Right lobe of liver (tissue), 6 donors: ENCODE data around the gene AGAP5. TPM values are rescaled to one million over a fixed set of nuclear protein-coding genes. Genes with fewer than 3 reads are reported as not detected.

Experiments
- ATAC-seq, 4 donors: fragments of 200-7000 bp; cut with Tn5 transposase; one replicate each; pipeline ENCODE4 v1.9.1; 2020; ENCODE audit warnings: mild to moderate bottlenecking in 4 of 4, moderate library complexity in 4 of 4
- DNase-seq, 3 donors: peaks; one replicate each; pipeline ENCODE4 v3.0.0-alpha.2; 2020
- H3K27ac ChIP-seq, 3 donors: fragments of 200-600 bp; one replicate each; pipeline ENCODE4 v1.8.0; 2022
- H3K27me3 ChIP-seq, 2 donors: fragments of 200-600 bp; one replicate each; pipeline ENCODE4 v1.8.0; 2022
- H3K36me3 ChIP-seq, 4 donors: fragments of 200-600 bp; sonication (generic) in 1 of 4; one replicate each; pipeline versions ENCODE4 v1.5.1 to v1.8.0; 2017 to 2022; ENCODE audit warnings: control low read depth in 1 of 4
- H3K4me1 ChIP-seq, 4 donors: fragments of 200-600 bp; sonication (generic) in 1 of 4; one replicate each; pipeline versions ENCODE4 v1.5.1 to v1.8.0; 2017 to 2022; ENCODE audit warnings: control low read depth in 1 of 4
- H3K4me3 ChIP-seq, 3 donors: fragments of 200-600 bp; one replicate each; pipeline ENCODE4 v1.8.0; 2022
- H3K9me3 ChIP-seq, 4 donors: fragments of 200-600 bp; sonication (generic) in 1 of 4; one replicate each; pipeline versions ENCODE4 v1.5.1 to v1.8.0; 2017 to 2022; ENCODE audit warnings: control low read depth in 1 of 4
- CTCF ChIP-seq, 4 donors: fragments of 200-600 bp in 3 of 4; fragments of 450-650 bp in 1 of 4; IDR thresholded peaks; one replicate each; pipeline versions ENCODE4 v1.5.1 to v1.8.0; 2016 to 2022; ENCODE audit warnings: antibody characterized with exemption in 4 of 4, mild to moderate bottlenecking in 2 of 4
- POLR2A ChIP-seq: fragments of 450-650 bp; IDR thresholded peaks from one replicate; pipeline ENCODE4 v1.6.1; 2017; ENCODE audit warnings: antibody characterized with exemption, mild to moderate bottlenecking
- WGBS: methylation state at CpG from one replicate; pipeline ENCODE4 v1.1.6; 2018; ENCODE audit warnings: low coverage, low lambda C conversion rate; ENCODE audit not compliant: insufficient coverage; ENCODE audit errors: missing lambda C conversion rate; 5-methylcytosine and 5-hydroxymethylcytosine counted together
- intact Hi-C, 2 donors: fragments of 100-400 bp; cut with DNase I; formaldehyde crosslinking; loops; one replicate each; pipeline versions ENCODE4 v1.11.2 to v1.14.1; 2022
- total RNA-seq, 6 experiments: library from RNA; depleted of rRNA in 2 of 6; stranded (reverse); fragments of >200 nt in 2 of 6; fragmentation: NEBNext Ultra II Directional in 3 of 6; extraction: Animal tissue kit (Norgen Biotek cat#: 25700) in 3 of 6; gene quantifications; one replicate each; pipeline versions ENCODE4 v1.1.0 to v1.2.4, GENCODE V29; 2016 to 2023
- donor health status: DM: no; HTN: yes; CAD: no.
- donor health status: DM: no; HTN: no; CAD: no.
- donor health status: DM: no; HTN: no; CAD: no.
- donor health status: DM: no; HTN: yes; CAD: no.
- donor health status: DM: no; HTN: yes; CAD: no.

Gene AGAP5
- total RNA-seq, 6 experiments from 2014 or later: 2.5 to 6.2 (median 4.5) TPM

- Histone ChIP-seq H3K4me1 (no peaks in the 10 kb centered on the region), H3K4me3 (no peak overlapping the region), H3K27ac (no peak overlapping the region), H3K36me3 (no peaks in the 10 kb centered on the region), H3K27me3 (no peaks in the 10 kb centered on the region), H3K9me3 (no peaks in the 10 kb centered on the region)
- DNase-seq (no peak), ATAC-seq (no peak)
- TF ChIP-seq POLR2A (no peak), CTCF (IDR thresholded peaks at IDR 0.05) (no peak)
- intact Hi-C loops: no loop called here
- 55% methylated on average over 6 of the region's 12 CpGs for WGBS
Observed at GRCh38 chr10:73655257-73655989, 42.5 kb downstream of the AGAP5 start.

DNA sequence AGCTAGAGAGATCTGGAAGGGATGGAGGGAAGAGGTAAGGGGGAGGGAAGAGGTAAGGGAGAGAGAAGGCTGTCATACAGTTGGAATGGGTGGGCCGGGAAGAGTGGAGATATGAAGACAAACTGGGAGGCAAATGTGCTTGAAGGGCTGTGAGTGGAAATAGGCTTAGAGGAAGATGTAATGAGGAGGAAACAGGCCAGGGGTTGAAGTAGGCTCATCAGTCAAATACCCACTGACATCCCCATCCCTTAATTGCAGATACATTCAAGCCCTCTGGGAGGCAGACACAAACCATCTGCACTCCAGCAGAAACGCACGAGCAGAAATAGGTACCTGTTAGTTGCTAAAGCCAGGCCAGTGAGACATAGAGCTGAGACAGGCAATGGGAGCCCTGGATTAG lies 44.2 kb downstream of the AGAP5 start:
- ATAC-seq: no peak
- TF ChIP-seq CTCF (IDR thresholded peaks at IDR 0.05) (no peak), POLR2A (no peak)
- WGBS: 61% methylated on average over 3 of the region's 3 CpGs

DNA sequence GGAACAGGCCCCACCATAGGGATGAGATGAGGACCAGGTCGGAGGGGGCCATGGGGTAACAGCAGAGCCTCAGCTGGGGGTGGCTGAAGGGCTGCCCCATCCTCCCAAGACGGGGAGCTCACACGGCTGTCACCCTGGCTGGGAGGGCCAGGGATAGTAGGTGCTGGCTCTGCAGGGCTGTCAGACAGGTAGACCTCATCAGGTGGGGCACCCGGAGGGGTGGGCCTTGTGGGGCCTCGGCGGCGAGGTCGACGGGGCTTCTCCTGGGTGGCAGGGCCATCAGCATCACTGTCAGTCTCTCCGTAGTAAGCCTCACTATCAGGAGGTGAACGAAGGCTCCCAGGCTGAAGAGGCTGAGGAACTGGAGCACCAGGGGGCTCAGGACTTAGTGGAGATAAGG lies 44.7 kb downstream of the AGAP5 start:
- no peak for TF ChIP-seq CTCF (IDR thresholded peaks at IDR 0.05)
- no peak for TF ChIP-seq POLR2A
- intact Hi-C loops: no loop called here
- Histone ChIP-seq H3K9me3 (no peaks in the 10 kb centered on the region), H3K4me1 (no peaks in the 10 kb centered on the region), H3K4me3 (no peak overlapping the region), H3K27me3 (no peaks in the 10 kb centered on the region), H3K27ac (no peak overlapping the region), H3K36me3 (no peaks in the 10 kb centered on the region)
- WGBS: no CpG with 5 or more reads among the region's 11 CpGs
- DNase-seq (no peak), ATAC-seq (no peak)

More for the DNA sequence above, 44.2 kb downstream of the AGAP5 start:
- Histone ChIP-seq H3K4me3 (no peak overlapping the region), H3K27ac (no peak overlapping the region), H3K9me3 (no peaks in the 10 kb centered on the region), H3K4me1 (no peaks in the 10 kb centered on the region), H3K27me3 (no peaks in the 10 kb centered on the region), H3K36me3 (no peaks in the 10 kb centered on the region)
- intact Hi-C loops: no loop called here
- DNase-seq: no peak

- 56% methylated on average over 2 of the region's 5 CpGs for WGBS
- Histone ChIP-seq H3K4me3 (no peak overlapping the region), H3K27me3 (no peaks in the 10 kb centered on the region), H3K36me3 (no peaks in the 10 kb centered on the region), H3K27ac (no peak overlapping the region), H3K4me1 (peaks cover 0 to 5% (median 0%) of the 10 kb centered on the region in 4 donors), H3K9me3 (no peaks in the 10 kb centered on the region)
- ATAC-seq (peak in 1 of 4 donors; percentile 19), DNase-seq (no peak)
- intact Hi-C loops: no loop called here
- TF ChIP-seq POLR2A (no peak), CTCF (IDR thresholded peaks at IDR 0.05) (no peak)
Observed at GRCh38 chr10:73650537-73651331, 47.2 kb downstream of the AGAP5 start.
